ENCODE measurements around the gene FANCL.
"Not testable (repeated sequence)": the region's sequence is repeated elsewhere in the genome, so short reads cannot be mapped to it uniquely, and the experiment has no call there.

DNA sequence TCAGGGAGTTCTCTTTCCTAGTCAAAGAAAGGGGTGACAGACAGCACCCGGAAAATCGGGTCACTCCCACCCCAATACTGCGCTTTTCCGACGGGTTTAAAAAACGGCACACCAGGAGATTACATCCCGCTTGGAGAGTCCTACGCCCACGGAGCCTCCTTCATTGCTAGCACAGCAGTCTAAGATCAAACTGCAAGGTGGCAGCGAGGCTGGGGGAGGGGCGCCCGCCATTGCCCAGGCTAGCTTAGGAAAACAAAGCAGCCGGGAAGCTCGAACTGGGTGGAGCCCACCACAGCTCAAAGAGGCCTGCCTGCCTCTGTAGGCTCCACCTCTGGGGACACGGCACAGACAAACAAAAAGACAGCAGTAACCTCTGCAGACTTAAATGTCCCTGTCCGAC is 69.3 kb downstream of the FANCL start:
- TF ChIP-seq CHD4 (IDR thresholded peaks at IDR 0.05; ENCODE audit: borderline replicate concordance); CTCF (IDR thresholded peaks at IDR 0.05); FOSL2 (IDR thresholded peaks at IDR 0.05); FOSL2 (CRISPR knock-in tag; IDR thresholded peaks at IDR 0.05); POLR2A (IDR thresholded peaks at IDR 0.05; ENCODE audit: low read length); MAFK (IDR thresholded peaks at IDR 0.05; ENCODE audit: partially characterized antibody); RNF2 (IDR thresholded peaks at IDR 0.05; ENCODE audit: borderline replicate concordance, low read depth); POLR2AphosphoS2 (conservative IDR thresholded peaks at IDR 0.05; ENCODE audit: low read length); KDM1A (IDR thresholded peaks at IDR 0.05; ENCODE audit: low read depth); RARB (CRISPR knock-in tag; IDR thresholded peaks at IDR 0.05); CHD2 (IDR thresholded peaks at IDR 0.05; ENCODE audit: low read length, partially characterized antibody); HOXB5 (CRISPR knock-in tag; IDR thresholded peaks at IDR 0.05); RAD21 (conservative IDR thresholded peaks at IDR 0.05 in 1 of 2, IDR thresholded peaks at IDR 0.05 in 1 of 2): not testable (repeated sequence)
- TF ChIP-seq, protein P1, sequence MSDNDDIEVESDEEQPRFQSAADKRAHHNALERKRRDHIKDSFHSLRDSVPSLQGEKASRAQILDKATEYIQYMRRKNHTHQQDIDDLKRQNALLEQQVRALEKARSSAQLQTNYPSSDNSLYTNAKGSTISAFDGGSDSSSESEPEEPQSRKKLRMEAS (IDR thresholded peaks at IDR 0.05), result not testable (repeated sequence)

Measured in A549 (cell line).